C4-2B (cell line): ENCODE measurements around the gene EIF2B5.
"Not testable (repeated sequence)": the region's sequence is repeated elsewhere in the genome, so short reads cannot be mapped to it uniquely, and the experiment has no call there.

ENCODE experiments used
- H3K27ac ChIP-seq: fragments of 450-650 bp; 2 replicates; pipeline ENCODE4 v1.5.1; 2017
- ZFX ChIP-seq: fragments of 450-650 bp; IDR thresholded peaks from 2 replicates; pipeline ENCODE4 v1.6.1; 2017
- TF ChIP-seq, protein P1 (sequence below): fragments of 450-650 bp; conservative IDR thresholded peaks from 2 replicates; pipeline ENCODE4 v1.5.1; 2017; ENCODE audit warnings: mild to moderate bottlenecking

EIF2B5 gene

DNA sequence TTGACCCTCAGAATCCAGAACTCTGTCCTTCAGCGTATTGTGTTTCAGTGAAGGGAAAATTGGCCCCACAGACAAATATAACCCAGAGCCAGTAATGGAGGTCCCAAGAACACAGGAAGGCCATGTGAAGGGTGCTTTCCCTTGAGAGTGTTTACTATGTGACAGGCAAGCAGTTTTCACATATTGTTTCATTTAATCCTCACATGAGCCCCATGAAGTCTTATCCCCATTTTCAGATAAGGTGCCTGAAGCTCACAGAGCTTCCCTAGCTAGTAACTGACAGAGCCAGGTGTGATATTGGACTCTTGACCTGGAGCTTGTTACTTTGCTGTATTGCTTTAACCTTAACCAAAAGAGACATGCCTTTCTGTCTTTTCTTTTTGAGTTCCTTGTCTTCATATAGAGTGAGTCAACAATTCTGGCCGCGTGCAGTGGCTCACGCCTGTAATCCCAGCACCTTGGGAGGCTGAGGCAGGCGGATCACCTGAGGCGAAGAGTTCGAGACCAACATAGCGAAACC is 10.7 kb downstream of the EIF2B5 start:
- H3K27ac ChIP-seq: peak overlapping the region; percentile 70; the same call in 1 of the 2 replicates
- TF ChIP-seq, protein P1, sequence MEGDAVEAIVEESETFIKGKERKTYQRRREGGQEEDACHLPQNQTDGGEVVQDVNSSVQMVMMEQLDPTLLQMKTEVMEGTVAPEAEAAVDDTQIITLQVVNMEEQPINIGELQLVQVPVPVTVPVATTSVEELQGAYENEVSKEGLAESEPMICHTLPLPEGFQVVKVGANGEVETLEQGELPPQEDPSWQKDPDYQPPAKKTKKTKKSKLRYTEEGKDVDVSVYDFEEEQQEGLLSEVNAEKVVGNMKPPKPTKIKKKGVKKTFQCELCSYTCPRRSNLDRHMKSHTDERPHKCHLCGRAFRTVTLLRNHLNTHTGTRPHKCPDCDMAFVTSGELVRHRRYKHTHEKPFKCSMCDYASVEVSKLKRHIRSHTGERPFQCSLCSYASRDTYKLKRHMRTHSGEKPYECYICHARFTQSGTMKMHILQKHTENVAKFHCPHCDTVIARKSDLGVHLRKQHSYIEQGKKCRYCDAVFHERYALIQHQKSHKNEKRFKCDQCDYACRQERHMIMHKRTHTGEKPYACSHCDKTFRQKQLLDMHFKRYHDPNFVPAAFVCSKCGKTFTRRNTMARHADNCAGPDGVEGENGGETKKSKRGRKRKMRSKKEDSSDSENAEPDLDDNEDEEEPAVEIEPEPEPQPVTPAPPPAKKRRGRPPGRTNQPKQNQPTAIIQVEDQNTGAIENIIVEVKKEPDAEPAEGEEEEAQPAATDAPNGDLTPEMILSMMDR: no peak
- no peak for TF ChIP-seq ZFX

- no peak for TF ChIP-seq ZFX
- TF ChIP-seq, protein P1: no peak
- H3K27ac ChIP-seq: no peak overlapping the region
Measured at GRCh38 chr3:184148076-184148475, 12.9 kb downstream of the EIF2B5 start.

DNA sequence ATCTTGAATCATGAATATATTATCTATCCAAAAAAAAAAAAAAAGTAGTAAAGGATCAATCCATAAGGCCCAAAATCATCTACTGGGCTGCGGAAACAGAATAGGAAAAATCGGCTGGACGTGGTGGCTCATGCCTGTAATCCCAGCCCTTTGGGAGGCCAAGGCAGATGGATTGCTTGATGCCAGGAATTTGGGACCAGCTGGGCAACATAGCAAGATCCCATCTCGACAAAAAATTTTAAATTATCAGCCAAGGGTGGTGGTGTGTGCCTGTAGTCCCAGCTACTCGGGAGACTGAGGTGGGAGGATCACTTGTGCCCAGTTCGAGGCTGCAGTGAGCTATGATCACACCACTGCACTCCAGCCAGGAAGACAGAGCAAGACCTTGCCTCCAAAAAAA is 14.0 kb downstream of the EIF2B5 start:
- no peak overlapping the region for H3K27ac ChIP-seq
- TF ChIP-seq ZFX: no peak
- TF ChIP-seq, protein P1: no peak

GRCh38 chr3:184149770-184150169 is 14.6 kb downstream of the EIF2B5 start:
- H3K27ac ChIP-seq: not testable (repeated sequence)

GRCh38 chr3:184154885-184155643 is 19.9 kb downstream of the EIF2B5 start, which contains the start of gene DVL3:
Gene DVL3 (plus strand): TSS chr3:184155377. CDS start chr3:184155636, 259 bp downstream.
- TF ChIP-seq, protein P1: no peak
- peak; percentile 98 for TF ChIP-seq ZFX
- H3K27ac ChIP-seq: peak within 1 kb of the TSS; percentile 86

DNA sequence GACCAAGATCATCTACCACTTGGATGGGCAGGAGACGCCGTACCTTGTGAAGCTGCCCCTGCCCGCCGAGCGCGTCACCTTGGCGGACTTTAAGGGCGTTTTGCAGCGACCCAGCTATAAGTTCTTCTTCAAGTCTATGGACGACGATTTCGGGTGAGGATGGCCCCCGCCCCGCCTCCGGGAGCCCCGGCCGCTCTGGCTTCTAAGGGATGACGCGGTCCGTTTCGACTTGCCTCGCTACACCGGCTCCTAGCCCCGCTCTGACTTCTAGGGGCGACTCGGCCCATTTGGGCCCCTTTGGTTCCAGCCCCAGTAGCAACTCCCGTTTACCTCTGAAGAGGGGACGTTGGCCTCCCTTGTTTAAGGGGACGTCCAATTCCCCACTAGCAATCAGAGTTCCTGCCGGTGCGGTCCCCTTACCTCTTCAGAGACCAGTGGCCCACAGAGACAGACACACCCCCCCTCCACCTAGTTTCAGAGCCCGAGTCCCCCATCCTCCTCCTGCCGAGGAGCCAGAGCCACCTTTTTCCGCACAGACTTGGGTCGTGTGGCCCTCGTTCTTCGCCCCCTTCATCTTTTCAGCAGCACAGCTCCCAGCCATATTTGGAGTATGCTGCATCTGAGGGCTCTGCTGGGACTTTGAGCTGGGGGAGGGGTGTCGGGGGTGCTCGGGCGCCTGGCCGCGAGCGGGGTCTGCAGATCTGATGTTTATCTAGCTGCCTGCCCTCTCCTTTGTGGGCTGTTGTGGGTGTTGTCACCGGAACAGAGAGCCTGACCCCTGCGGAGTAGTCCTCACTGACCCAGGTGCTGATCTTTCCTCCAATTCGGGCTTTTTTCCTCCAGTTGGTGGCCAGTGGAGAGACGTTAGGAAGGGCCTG is 20.7 kb downstream of the EIF2B5 start:
- H3K27ac ChIP-seq: peak overlapping the region; percentile 86

GRCh38 chr3:184156522-184156955 is 21.4 kb downstream of the EIF2B5 start:
- TF ChIP-seq ZFX: 0 out of 2 replicates have a peak, but pooled peaks have one; percentile 25
- TF ChIP-seq, protein P1: no peak
- peak overlapping the region; percentile 86 for H3K27ac ChIP-seq

More for the DNA sequence above, 20.7 kb downstream of the EIF2B5 start:
- peak; percentile 86 for TF ChIP-seq ZFX
- TF ChIP-seq, protein P1: no peak
